KMS-11 (cell line): ENCODE data around the gene ACACA.

ENCODE experiments used
- H2AFZ ChIP-seq: fragments of 200-600 bp; sonication (generic); 2 replicates; pipeline ENCODE4 v1.6.1; 2016; ENCODE audit warnings: antibody characterized with exemption, mixed run types, low read depth
- H3K27ac ChIP-seq: fragments of 200-600 bp; sonication (generic); 2 replicates; pipeline ENCODE4 v1.6.1; 2016; ENCODE audit warnings: mild to moderate bottlenecking, mixed run types
- H3K27me3 ChIP-seq: fragments of 200-600 bp; sonication (generic); 2 replicates; pipeline ENCODE4 v1.6.1; 2017; ENCODE audit warnings: mild to moderate bottlenecking, low read depth, mixed run types, moderate library complexity; ENCODE audit not compliant: insufficient read depth
- H3K36me3 ChIP-seq: fragments of 200-600 bp; sonication (generic); 2 replicates; pipeline ENCODE4 v1.6.1; 2017; ENCODE audit warnings: mild to moderate bottlenecking, mixed run types; ENCODE audit not compliant: insufficient read depth
- H3K4me1 ChIP-seq: fragments of 200-600 bp; sonication (generic); 2 replicates; pipeline ENCODE4 v1.6.1; 2016; ENCODE audit warnings: mild to moderate bottlenecking, low read depth, mixed run types; ENCODE audit not compliant: poor library complexity, severe bottlenecking
- H3K4me2 ChIP-seq: fragments of 200-600 bp; sonication (generic); 2 replicates; pipeline ENCODE4 v1.7.0; 2016; ENCODE audit warnings: mild to moderate bottlenecking, mixed run types
- H3K4me3 ChIP-seq: fragments of 200-600 bp; sonication (generic); IDR thresholded peaks from 2 replicates; pipeline ENCODE4 v1.6.1; 2017; ENCODE audit warnings: low read depth, low read length, mixed read lengths; ENCODE audit not compliant: insufficient read depth
- H3K79me2 ChIP-seq: fragments of 200-600 bp; sonication (generic); 2 replicates; pipeline ENCODE4 v1.6.1; 2016; ENCODE audit warnings: low read depth, mixed run types; ENCODE audit not compliant: insufficient read depth
- H3K9ac ChIP-seq: fragments of 200-600 bp; sonication (generic); 2 replicates; pipeline ENCODE4 v1.6.1; 2016; ENCODE audit warnings: mild to moderate bottlenecking, mixed run types
- H4K20me1 ChIP-seq: fragments of 200-600 bp; sonication (generic); 2 replicates; pipeline ENCODE4 v1.6.1; 2016; ENCODE audit warnings: mild to moderate bottlenecking, mixed run types; ENCODE audit not compliant: insufficient read depth
- TF ChIP-seq, protein P1 (sequence below): fragments of 200-600 bp; sonication (generic); conservative IDR thresholded peaks from 2 replicates; pipeline ENCODE4 v1.6.1; 2017; ENCODE audit warnings: low read depth, mild to moderate bottlenecking, antibody characterized with exemption, low read length, moderate library complexity, mixed read lengths

The ACACA gene

DNA sequence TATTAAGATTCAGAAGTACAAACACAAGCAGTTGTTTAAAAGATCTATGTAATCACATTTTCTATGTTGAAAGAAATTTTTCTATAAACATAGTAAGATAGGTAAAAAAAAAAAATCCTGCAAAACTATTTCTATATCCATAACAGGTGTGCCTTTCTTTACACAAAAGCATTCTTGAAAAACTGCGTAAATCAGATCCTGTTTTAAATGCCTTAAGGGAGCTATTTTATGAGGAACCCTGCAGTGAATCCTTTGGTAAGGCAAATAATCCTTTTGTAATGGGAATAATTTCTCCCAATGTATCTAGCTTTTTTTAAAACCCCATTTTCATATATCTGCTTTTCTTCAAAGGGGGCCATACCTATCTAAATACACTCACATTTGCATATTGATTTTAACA, 300.6 kb downstream of the ACACA start:
- Histone ChIP-seq H3K4me1 (no peaks in the 10 kb centered on the region), H3K4me2 (no peak overlapping the region), H3K9ac (no peak overlapping the region), H2AFZ (no peak overlapping the region), H3K4me3 (no peak overlapping the region), H3K36me3 (no peaks in the 10 kb centered on the region; the same call in 1 of the 2 replicates), H4K20me1 (no peaks in the 10 kb centered on the region), H3K27me3 (no peaks in the 10 kb centered on the region), H3K79me2 (no peaks in the 10 kb centered on the region), H3K27ac (no peak overlapping the region)
- TF ChIP-seq, protein P1, sequence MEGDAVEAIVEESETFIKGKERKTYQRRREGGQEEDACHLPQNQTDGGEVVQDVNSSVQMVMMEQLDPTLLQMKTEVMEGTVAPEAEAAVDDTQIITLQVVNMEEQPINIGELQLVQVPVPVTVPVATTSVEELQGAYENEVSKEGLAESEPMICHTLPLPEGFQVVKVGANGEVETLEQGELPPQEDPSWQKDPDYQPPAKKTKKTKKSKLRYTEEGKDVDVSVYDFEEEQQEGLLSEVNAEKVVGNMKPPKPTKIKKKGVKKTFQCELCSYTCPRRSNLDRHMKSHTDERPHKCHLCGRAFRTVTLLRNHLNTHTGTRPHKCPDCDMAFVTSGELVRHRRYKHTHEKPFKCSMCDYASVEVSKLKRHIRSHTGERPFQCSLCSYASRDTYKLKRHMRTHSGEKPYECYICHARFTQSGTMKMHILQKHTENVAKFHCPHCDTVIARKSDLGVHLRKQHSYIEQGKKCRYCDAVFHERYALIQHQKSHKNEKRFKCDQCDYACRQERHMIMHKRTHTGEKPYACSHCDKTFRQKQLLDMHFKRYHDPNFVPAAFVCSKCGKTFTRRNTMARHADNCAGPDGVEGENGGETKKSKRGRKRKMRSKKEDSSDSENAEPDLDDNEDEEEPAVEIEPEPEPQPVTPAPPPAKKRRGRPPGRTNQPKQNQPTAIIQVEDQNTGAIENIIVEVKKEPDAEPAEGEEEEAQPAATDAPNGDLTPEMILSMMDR, result no peak

DNA sequence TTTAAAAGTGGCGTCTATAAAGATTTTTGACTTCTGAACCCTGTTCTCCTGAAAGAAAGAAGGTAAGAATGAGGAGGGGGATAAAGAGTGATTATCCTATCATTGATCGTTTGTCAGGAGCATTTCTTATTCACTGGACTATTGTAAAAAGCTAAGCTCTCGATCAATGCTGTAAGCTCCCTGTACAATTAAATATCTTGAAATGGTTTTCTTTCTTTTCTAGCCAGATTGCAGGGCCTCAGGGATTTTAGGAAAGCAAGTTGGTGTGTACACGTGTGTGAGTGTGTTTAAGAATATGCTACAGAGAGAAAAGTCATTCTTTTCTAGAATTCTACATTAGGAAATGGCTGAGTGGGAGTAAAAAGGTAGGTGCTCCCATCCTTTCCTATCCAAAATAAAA, 303.4 kb downstream of the ACACA start:
- Histone ChIP-seq H3K4me1 (no peaks in the 10 kb centered on the region), H3K4me2 (no peak overlapping the region), H3K27me3 (no peaks in the 10 kb centered on the region), H4K20me1 (no peaks in the 10 kb centered on the region), H3K79me2 (no peaks in the 10 kb centered on the region), H3K4me3 (no peak overlapping the region), H3K27ac (no peak overlapping the region), H2AFZ (no peak overlapping the region), H3K36me3 (no peaks in the 10 kb centered on the region; the same call in 1 of the 2 replicates), H3K9ac (no peak overlapping the region)
- TF ChIP-seq, protein P1, result no peak

DNA sequence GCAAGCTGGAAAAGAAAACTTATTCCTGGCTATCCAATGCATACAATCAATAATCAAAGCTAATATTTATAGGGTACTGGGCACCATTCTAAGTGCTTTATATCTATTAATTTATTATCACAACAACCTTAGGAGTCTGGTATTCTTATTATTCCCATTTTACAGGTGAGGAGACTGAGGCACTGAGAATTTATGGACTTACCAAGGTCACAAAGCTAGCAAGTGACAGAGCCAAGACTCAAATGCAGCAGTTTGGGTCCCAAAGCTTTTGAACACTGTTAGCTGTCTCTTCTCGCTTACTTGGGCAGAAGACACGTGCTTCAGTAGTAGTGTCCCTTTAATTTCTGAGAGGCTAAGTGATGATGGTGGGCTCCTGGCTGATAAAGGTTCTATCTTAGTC, 305.3 kb downstream of the ACACA start:
- Histone ChIP-seq H3K36me3 (no peaks in the 10 kb centered on the region; the same call in 1 of the 2 replicates), H3K9ac (no peak overlapping the region), H2AFZ (no peak overlapping the region), H3K4me2 (no peak overlapping the region), H3K27ac (no peak overlapping the region), H4K20me1 (no peaks in the 10 kb centered on the region), H3K79me2 (no peaks in the 10 kb centered on the region), H3K4me3 (no peak overlapping the region), H3K27me3 (no peaks in the 10 kb centered on the region), H3K4me1 (no peaks in the 10 kb centered on the region)
- TF ChIP-seq, protein P1, result no peak

DNA sequence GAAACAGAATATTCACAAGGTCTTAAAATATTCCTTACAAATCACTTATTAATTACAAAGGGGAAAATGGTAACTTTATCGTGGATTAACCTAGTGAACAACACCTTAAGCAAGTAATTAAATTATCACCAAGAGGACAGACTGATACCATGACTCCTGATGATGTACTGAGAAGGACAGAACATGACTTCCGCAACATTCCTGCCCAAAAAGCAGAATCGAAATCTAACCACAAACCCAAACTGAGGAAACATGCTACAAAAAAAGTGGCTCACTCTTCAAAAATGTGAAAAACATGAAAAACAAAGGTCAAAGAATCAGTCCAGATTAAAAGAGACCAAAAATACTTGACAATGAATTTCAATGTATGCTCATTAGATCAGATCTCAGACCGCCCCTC, 306.4 kb downstream of the ACACA start:
- TF ChIP-seq, protein P1, result no peak
- Histone ChIP-seq H3K4me2 (no peak overlapping the region), H2AFZ (no peak overlapping the region), H3K4me1 (no peaks in the 10 kb centered on the region), H3K79me2 (no peaks in the 10 kb centered on the region), H3K27me3 (no peaks in the 10 kb centered on the region), H3K9ac (no peak overlapping the region), H4K20me1 (no peaks in the 10 kb centered on the region), H3K27ac (no peak overlapping the region), H3K4me3 (no peak overlapping the region), H3K36me3 (peaks cover 4% of the 10 kb centered on the region; the same call in 1 of the 2 replicates)
